ENCODE measurements around the gene SYCE1L.
"Not testable (repeated sequence)": the region's sequence is repeated elsewhere in the genome, so short reads cannot be mapped to it uniquely, and the experiment has no call there.

SYCE1L gene, protein sequence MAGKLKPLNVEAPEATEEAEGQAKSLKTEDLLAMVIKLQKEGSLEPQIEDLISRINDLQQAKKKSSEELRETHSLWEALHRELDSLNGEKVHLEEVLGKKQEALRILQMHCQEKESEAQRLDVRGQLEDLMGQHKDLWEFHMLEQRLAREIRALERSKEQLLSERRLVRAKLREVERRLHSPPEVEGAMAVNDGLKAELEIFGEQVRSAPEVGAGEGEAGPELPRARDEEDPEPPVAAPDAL

DNA sequence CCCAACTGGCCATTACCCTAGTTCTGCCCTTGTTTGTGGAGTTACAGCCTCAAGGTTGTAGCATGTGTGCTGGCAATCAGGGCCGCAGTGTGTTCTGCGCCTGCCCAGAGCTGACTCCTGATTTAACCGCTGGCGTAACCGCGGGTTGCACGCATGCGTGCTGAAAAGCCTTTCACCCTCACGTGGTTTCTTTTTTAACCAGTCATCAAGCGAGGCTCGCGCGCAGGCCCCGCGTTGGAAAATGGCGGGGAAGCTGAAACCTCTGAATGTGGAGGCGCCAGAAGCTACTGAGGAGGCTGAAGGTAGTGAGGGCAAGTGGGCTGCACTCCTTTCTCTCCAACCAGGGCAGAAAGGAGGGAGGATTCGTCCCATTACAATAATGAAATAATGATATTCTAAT lies at the start of gene SYCE1L:
Gene SYCE1L (plus strand): TSS at position 198 of the 400 bp plus-strand sequence. CDS start 44 bp downstream, at position 242.
- DNase-seq (ENCODE audit: low read depth, low spot score) = no peak
- Histone ChIP-seq H3K36me3 (ENCODE audit: insufficient read depth, low read length) (no peaks in the 10 kb centered on the region; the same call in 1 of the 2 replicates), H3K9me3 (ENCODE audit: low read depth, low read length) (no peaks in the 10 kb centered on the region), H3K27ac (no peak within 1 kb of the TSS), H3K4me3 (no peak within 1 kb of the TSS), H3K9ac (ENCODE audit: insufficient read length) (no peak within 1 kb of the TSS)
- TF ChIP-seq FOXP2 (optimal IDR thresholded peaks at IDR 0.05; ENCODE audit: control extremely low read depth, extremely low read length, insufficient read depth) = no peak
- no peak for TF ChIP-seq POLR2AphosphoS5 (IDR thresholded peaks at IDR 0.05; ENCODE audit: borderline replicate concordance, low read depth, low read length)
- TF ChIP-seq EZH2 (IDR thresholded peaks at IDR 0.05) = no peak

DNA sequence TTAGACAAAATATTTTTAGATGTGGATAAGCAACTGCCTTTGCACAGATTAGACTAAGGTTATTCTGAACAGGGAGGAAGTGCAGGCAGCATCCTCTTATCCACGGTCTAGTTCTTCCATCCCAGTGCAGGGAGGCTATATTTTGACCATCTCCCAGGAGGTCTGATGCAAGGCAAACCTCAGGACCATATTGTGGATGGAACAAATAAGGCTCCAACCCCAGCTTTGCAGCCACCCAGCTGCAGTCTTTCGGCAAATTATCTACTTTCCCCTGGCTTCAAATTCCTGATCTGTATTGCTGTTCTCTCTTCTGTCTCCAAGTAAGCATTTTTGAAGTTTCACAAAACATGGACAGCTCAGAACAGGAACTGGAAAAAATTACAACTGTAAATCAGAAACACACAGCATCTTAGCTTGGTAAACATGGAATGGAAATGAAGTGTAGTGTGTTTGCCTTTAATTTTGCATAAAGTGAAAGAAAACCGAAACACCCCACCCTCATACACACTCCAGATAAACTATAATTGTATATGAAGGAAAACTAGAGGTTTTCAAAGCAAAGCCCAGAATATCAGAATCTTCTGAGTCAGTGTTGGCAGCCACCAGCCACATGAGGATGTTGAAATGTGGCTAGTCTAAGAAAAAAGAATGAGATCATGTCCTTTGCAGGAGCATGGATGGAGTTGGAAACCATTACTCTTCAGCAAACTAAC lies 41.7 kb upstream of the SYCE1L start:
- Histone ChIP-seq H3K4me3 (no peak overlapping the region), H3K36me3 (ENCODE audit: insufficient read depth, low read length) (no peaks in the 10 kb centered on the region), H3K9me3 (ENCODE audit: low read depth, low read length) (no peaks in the 10 kb centered on the region), H3K27ac (no peak overlapping the region), H3K9ac (ENCODE audit: insufficient read length) (no peak overlapping the region)
- TF ChIP-seq POLR2AphosphoS5 (IDR thresholded peaks at IDR 0.05; ENCODE audit: borderline replicate concordance, low read depth, low read length) (no peak), EZH2 (IDR thresholded peaks at IDR 0.05) (no peak), FOXP2 (optimal IDR thresholded peaks at IDR 0.05; ENCODE audit: control extremely low read depth, extremely low read length, insufficient read depth) (no peak)
- DNase-seq (ENCODE audit: low read depth, low spot score) = no peak

DNA sequence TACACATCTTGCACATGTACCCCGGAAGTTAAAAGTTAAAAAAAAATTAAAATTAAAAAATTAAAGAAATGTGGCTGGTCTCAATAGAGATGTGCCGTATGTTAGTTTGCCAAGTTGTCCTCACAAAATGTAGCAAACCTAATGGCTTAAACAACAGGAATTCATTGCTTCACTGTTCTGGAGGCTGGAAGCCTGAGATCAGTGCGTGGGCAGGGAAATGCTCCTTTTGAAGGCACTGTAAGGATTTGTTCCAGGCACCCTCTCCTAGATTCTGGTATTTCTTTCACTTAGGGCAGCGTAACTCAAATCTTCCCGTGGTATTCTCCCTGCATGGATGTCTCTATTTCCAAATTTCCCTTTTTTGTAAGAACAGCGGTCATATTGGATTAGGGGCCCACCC lies 40.9 kb upstream of the SYCE1L start:
- TF ChIP-seq POLR2AphosphoS5 (IDR thresholded peaks at IDR 0.05; ENCODE audit: borderline replicate concordance, low read depth, low read length) (no peak), FOXP2 (optimal IDR thresholded peaks at IDR 0.05; ENCODE audit: control extremely low read depth, extremely low read length, insufficient read depth) (no peak), EZH2 (IDR thresholded peaks at IDR 0.05) (no peak)
- no peaks in the 10 kb centered on the region for H3K36me3 ChIP-seq (ENCODE audit: insufficient read depth, low read length)
- no peak for DNase-seq (ENCODE audit: low read depth, low spot score)
- no peaks in the 10 kb centered on the region for H3K9me3 ChIP-seq (ENCODE audit: low read depth, low read length)
- H3K9ac ChIP-seq (ENCODE audit: insufficient read length) = no peak overlapping the region
- no peak overlapping the region for H3K27ac ChIP-seq
- no peak overlapping the region for H3K4me3 ChIP-seq

DNA sequence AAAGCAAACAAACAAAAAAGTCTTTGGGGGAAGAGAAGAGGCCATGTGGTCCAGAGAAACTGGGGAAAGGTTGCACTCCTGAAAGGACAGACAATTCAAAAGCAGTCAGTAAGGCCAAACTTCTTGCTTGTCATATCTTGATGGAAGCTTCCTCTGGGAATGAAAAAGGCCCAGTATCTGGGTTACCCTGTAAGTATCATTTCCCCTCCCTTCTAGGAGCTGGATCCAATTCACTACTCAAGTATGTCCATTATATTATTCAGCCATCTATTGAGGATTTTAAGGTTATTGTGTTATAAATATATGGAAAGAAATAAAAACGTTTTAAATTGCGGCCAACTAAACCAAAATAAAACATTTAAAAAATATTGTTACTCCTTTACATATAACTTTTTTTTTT lies 34.2 kb upstream of the SYCE1L start:
- DNase-seq (ENCODE audit: low read depth, low spot score) = no peak
- Histone ChIP-seq H3K4me3 (no peak overlapping the region), H3K27ac (no peak overlapping the region), H3K9ac (ENCODE audit: insufficient read length) (no peak overlapping the region), H3K36me3 (ENCODE audit: insufficient read depth, low read length) (no peaks in the 10 kb centered on the region), H3K9me3 (ENCODE audit: low read depth, low read length) (no peaks in the 10 kb centered on the region)
- no peak for TF ChIP-seq EZH2 (IDR thresholded peaks at IDR 0.05)
- TF ChIP-seq POLR2AphosphoS5 (IDR thresholded peaks at IDR 0.05; ENCODE audit: borderline replicate concordance, low read depth, low read length) = no peak
- TF ChIP-seq FOXP2 (optimal IDR thresholded peaks at IDR 0.05; ENCODE audit: control extremely low read depth, extremely low read length, insufficient read depth) = no peak

DNA sequence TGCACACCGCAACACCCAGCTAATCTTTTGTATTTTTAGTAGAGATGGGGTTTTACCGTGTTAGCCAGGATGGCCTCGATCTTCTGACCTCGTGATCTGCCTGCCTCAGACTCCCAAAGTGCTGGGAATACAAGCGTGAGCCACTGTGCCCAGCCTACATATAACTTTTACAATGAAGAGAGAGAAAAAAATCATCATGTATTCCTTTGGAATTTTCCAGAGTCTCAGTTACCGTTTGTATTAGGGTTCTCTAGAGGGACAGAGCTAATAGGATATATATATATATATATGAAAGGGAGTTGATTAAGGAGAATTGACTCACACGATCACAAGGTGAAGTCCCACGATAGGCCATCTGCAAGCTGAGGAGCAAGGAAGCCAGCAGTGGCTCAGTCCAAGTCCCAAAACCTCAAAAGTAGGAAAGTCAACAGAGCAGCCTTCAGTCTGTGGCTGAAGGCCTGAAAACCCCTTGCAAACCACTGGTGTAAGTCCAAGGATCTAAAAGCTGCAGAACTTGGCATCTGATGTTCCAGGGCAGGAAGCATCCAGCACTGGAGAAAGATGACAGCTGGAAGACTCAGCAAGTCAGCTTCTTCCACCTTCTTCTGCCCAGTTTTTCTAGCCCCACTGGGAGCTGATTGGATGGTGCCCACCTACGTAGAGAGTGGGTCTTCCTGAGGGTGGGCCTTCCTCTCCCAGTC lies 33.5 kb upstream of the SYCE1L start:
- H3K27ac ChIP-seq; H3K9me3 ChIP-seq (ENCODE audit: low read depth, low read length); H3K9ac ChIP-seq (ENCODE audit: insufficient read length); H3K4me3 ChIP-seq; H3K36me3 ChIP-seq (ENCODE audit: insufficient read depth, low read length); DNase-seq (ENCODE audit: low read depth, low spot score): not testable (repeated sequence)

DNA sequence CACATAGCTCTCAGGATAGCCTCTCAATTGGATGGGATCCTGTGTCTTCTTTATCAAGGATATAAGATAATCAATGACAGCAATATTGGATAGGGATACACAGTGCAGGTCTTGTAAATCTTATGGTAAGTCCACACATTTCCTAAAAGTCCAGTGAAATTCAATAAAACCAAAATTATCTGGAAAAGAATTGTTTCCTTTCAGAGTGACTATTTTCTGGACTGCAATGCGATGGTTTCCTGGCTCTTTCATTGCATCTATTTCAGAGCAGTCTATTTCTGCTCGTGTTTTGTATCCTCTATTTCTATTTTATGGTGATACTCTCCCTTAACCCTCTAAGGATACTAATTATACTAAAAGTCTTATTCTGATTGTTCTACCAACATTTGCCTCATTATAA lies 32.5 kb upstream of the SYCE1L start:
- no peak for TF ChIP-seq EZH2 (IDR thresholded peaks at IDR 0.05)
- H3K36me3 ChIP-seq (ENCODE audit: insufficient read depth, low read length) = no peaks in the 10 kb centered on the region
- no peaks in the 10 kb centered on the region for H3K9me3 ChIP-seq (ENCODE audit: low read depth, low read length)
- H3K9ac ChIP-seq (ENCODE audit: insufficient read length) = no peak overlapping the region
- H3K4me3 ChIP-seq = no peak overlapping the region
- DNase-seq (ENCODE audit: low read depth, low spot score) = no peak
- H3K27ac ChIP-seq = no peak overlapping the region

DNA sequence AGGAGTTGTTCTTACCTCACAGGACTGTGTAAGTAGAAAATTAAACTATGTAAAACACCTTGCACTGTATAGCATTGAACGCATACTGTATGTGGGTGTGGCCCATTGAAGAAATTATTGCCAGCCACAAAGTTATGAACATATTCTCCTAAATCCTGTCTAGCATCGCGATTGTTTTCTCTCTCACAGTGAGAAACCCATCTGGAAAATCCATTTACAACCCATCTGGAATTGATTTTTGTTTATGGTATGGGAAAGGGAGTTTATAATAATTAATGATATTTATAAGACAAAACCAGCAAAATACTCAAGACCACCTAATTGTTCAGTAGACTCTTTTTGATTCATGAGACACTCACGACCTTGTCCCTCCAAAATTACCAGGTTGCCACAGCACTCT lies 30.3 kb upstream of the SYCE1L start:
- Histone ChIP-seq H3K9ac (ENCODE audit: insufficient read length) (no peak overlapping the region), H3K27ac (no peak overlapping the region), H3K4me3 (no peak overlapping the region), H3K36me3 (ENCODE audit: insufficient read depth, low read length) (no peaks in the 10 kb centered on the region), H3K9me3 (ENCODE audit: low read depth, low read length) (no peaks in the 10 kb centered on the region)
- TF ChIP-seq FOXP2 (optimal IDR thresholded peaks at IDR 0.05; ENCODE audit: control extremely low read depth, extremely low read length, insufficient read depth) (no peak), EZH2 (IDR thresholded peaks at IDR 0.05) (no peak), POLR2AphosphoS5 (IDR thresholded peaks at IDR 0.05; ENCODE audit: borderline replicate concordance, low read depth, low read length) (no peak)
- no peak for DNase-seq (ENCODE audit: low read depth, low spot score)

DNA sequence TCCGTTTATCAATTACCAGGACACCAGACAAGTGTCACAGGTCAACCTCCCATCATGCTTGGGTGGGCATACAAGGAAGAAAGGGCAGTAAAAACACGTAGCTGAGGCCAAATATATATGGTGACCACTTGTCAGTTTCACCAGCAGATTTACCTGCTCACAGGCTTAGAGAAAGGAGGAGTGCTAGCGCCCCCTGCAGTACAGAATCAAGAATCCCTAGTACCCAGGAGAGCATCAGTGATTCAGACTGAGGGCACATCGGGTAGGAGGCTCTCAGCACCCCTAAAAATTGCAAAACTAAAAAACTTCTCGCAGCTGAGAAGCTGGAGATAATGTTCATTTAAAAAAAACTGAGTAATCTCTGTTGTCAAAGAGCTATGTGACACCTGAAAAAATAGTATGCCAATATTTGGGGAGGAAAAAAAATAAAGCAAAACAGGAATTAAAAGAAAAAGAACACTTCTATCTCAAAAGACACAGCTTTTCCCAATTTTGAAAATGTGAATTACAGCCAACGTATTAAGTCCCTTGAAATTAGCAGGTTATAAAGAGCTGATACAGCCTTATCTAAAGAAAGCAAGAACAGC lies 29.5 kb upstream of the SYCE1L start:
- Histone ChIP-seq H3K4me3 (no peak overlapping the region), H3K9me3 (ENCODE audit: low read depth, low read length) (no peaks in the 10 kb centered on the region), H3K9ac (ENCODE audit: insufficient read length) (no peak overlapping the region), H3K36me3 (ENCODE audit: insufficient read depth, low read length) (no peaks in the 10 kb centered on the region), H3K27ac (no peak overlapping the region)
- DNase-seq (ENCODE audit: low read depth, low spot score) = no peak
- TF ChIP-seq FOXP2 (optimal IDR thresholded peaks at IDR 0.05; ENCODE audit: control extremely low read depth, extremely low read length, insufficient read depth) (no peak), EZH2 (IDR thresholded peaks at IDR 0.05) (no peak), POLR2AphosphoS5 (IDR thresholded peaks at IDR 0.05; ENCODE audit: borderline replicate concordance, low read depth, low read length) (no peak)

All from SK-N-MC (cell line).